Upper lobe of right lung (tissue), 1 donor: Measurements from ENCODE around the gene FAM47E. TPM values are rescaled to one million over a fixed set of nuclear protein-coding genes. Genes with fewer than 3 reads are reported as not detected.

Source experiments
- ATAC-seq: fragments of 200-7000 bp; cut with Tn5 transposase; one replicate; pipeline ENCODE4 v1.9.1; 2020; ENCODE audit warnings: mild to moderate bottlenecking, moderate library complexity
- DNase-seq: peaks from one replicate; pipeline ENCODE4 v3.0.0-alpha.2; 2020
- H3K27ac ChIP-seq: fragments of 200-600 bp; one replicate; pipeline ENCODE4 v1.8.0; 2022
- H3K27me3 ChIP-seq: fragments of 200-600 bp; one replicate; pipeline ENCODE4 v1.8.0; 2022; ENCODE audit warnings: mild to moderate bottlenecking
- H3K36me3 ChIP-seq: fragments of 200-600 bp; one replicate; pipeline ENCODE4 v1.8.0; 2022
- H3K4me1 ChIP-seq: fragments of 200-600 bp; one replicate; pipeline ENCODE4 v1.8.0; 2022
- H3K4me3 ChIP-seq: fragments of 200-600 bp; one replicate; pipeline ENCODE4 v1.8.0; 2022; ENCODE audit warnings: mild to moderate bottlenecking
- H3K9me3 ChIP-seq: fragments of 200-600 bp; one replicate; pipeline ENCODE4 v1.8.0; 2022
- CTCF ChIP-seq: fragments of 200-600 bp; IDR thresholded peaks from one replicate; pipeline ENCODE4 v1.8.0; 2022; ENCODE audit warnings: antibody characterized with exemption
- intact Hi-C: fragments of 100-400 bp; cut with DNase I; formaldehyde crosslinking; loops from one replicate; pipeline ENCODE4 v1.11.0; 2022
- total RNA-seq: library from RNA; stranded (reverse); fragmentation: NEBNext Ultra II Directional; extraction: Animal tissue kit (Norgen Biotek cat#: 25700); gene quantifications from one replicate; pipeline ENCODE4 v1.2.1, GENCODE V29; 2021
- donor health status: DM: no; HTN: yes; CAD: no; lungs with severe emphysema.

FAM47E gene
- total RNA-seq, 1 donor from 2014 or later: 3.6 TPM

- Histone ChIP-seq H3K9me3 (no peaks in the 10 kb centered on the region), H3K27me3 (no peaks in the 10 kb centered on the region), H3K36me3 (no peaks in the 10 kb centered on the region), H3K4me1 (peaks cover 11% of the 10 kb centered on the region), H3K4me3 (no peak overlapping the region), H3K27ac (no peak overlapping the region)
- DNase-seq (no peak), ATAC-seq (no peak)
- no peak for TF ChIP-seq CTCF
- intact Hi-C loops: no loop called here
Observed at GRCh38 chr4:76233083-76233482, 18.4 kb upstream of the FAM47E start.

- TF ChIP-seq CTCF: no peak
- Histone ChIP-seq H3K4me1 (peaks cover 11% of the 10 kb centered on the region), H3K4me3 (peak overlapping the region; percentile 21), H3K9me3 (no peaks in the 10 kb centered on the region), H3K36me3 (no peaks in the 10 kb centered on the region), H3K27me3 (no peaks in the 10 kb centered on the region), H3K27ac (no peak overlapping the region)
- no peak for DNase-seq
- intact Hi-C loops: no loop called here
- no peak for ATAC-seq
Observed at GRCh38 chr4:76233529-76233928, 18.0 kb upstream of the FAM47E start.

GRCh38 chr4:76233967-76234678 lies 17.4 kb upstream of the FAM47E start:
- no peaks in the 10 kb centered on the region for H3K27me3 ChIP-seq
- no peak for TF ChIP-seq CTCF
- H3K4me3 ChIP-seq: peak overlapping the region; percentile 21
- H3K36me3 ChIP-seq: no peaks in the 10 kb centered on the region
- intact Hi-C loops: no loop called here
- H3K4me1 ChIP-seq: peaks cover 11% of the 10 kb centered on the region
- DNase-seq (peak; percentile 79), ATAC-seq (peak; percentile 92)
- H3K27ac ChIP-seq: no peak overlapping the region
- no peaks in the 10 kb centered on the region for H3K9me3 ChIP-seq

GRCh38 chr4:76234679-76235044 lies 16.9 kb upstream of the FAM47E start:
- ATAC-seq (no peak), DNase-seq (no peak)
- H3K4me3 ChIP-seq: no peak overlapping the region
- H3K9me3 ChIP-seq: no peaks in the 10 kb centered on the region
- peaks cover 11% of the 10 kb centered on the region for H3K4me1 ChIP-seq
- no peaks in the 10 kb centered on the region for H3K27me3 ChIP-seq
- H3K36me3 ChIP-seq: no peaks in the 10 kb centered on the region
- TF ChIP-seq CTCF: no peak
- intact Hi-C loops: no loop called here
- no peak overlapping the region for H3K27ac ChIP-seq

- intact Hi-C loops: no loop called here
- Histone ChIP-seq H3K4me3 (no peak overlapping the region), H3K27me3 (no peaks in the 10 kb centered on the region), H3K27ac (peak overlapping the region; percentile 19), H3K9me3 (no peaks in the 10 kb centered on the region), H3K36me3 (no peaks in the 10 kb centered on the region), H3K4me1 (peaks cover 11% of the 10 kb centered on the region)
- ATAC-seq (no peak), DNase-seq (no peak)
- no peak for TF ChIP-seq CTCF
Observed at GRCh38 chr4:76235407-76235806, 16.1 kb upstream of the FAM47E start.

GRCh38 chr4:76235915-76236314 lies 15.6 kb upstream of the FAM47E start:
- ATAC-seq: peak; percentile 67

More at GRCh38 chr4:76235915-76236314, 15.6 kb upstream of the FAM47E start:
- no peaks in the 10 kb centered on the region for H3K36me3 ChIP-seq
- peak overlapping the region; percentile 19 for H3K27ac ChIP-seq
- TF ChIP-seq CTCF: no peak
- intact Hi-C loops: no loop called here
- peaks cover 11% of the 10 kb centered on the region for H3K4me1 ChIP-seq
- DNase-seq: no peak
- H3K4me3 ChIP-seq: no peak overlapping the region
- no peaks in the 10 kb centered on the region for H3K27me3 ChIP-seq
- no peaks in the 10 kb centered on the region for H3K9me3 ChIP-seq
